PC-3 (cell line): Measurements from ENCODE around the gene JMJD4.

Experiments
- CTCF ChIP-seq: fragments of 300-600 bp; sonication (generic); conservative IDR thresholded peaks from 2 replicates; pipeline ENCODE4 v1.5.1; 2017; ENCODE audit warnings: antibody characterized with exemption, low read depth, mild to moderate bottlenecking, low read length
- EZH2phosphoT487 ChIP-seq: fragments of 300-600 bp; sonication (generic); IDR thresholded peaks from 2 replicates; pipeline ENCODE4 v1.6.1; 2018; ENCODE audit warnings: mild to moderate bottlenecking, antibody characterized with exemption, low read length, borderline replicate concordance

- TF ChIP-seq EZH2phosphoT487 (no peak), CTCF (no peak)
Measured at GRCh38 chr1:227777156-227777555, 42.1 kb upstream of the JMJD4 start.
